Liver (tissue), 9 donors: Measurements from ENCODE around the gene ABCA4. TPM values are rescaled to one million over a fixed set of nuclear protein-coding genes. Genes with fewer than 3 reads are reported as not detected.

Experiments used
- DNase-seq: peaks from one replicate; pipeline ENCODE4 v3.0.0-alpha.2; 2017; ENCODE audit warnings: low spot score
- H3K27ac ChIP-seq, 2 donors: one replicate each; pipeline ENCODE4 v1.7.0; 2013; ENCODE audit warnings: inconsistent platforms in 2 of 2, low read length in 2 of 2, control low read depth in 1 of 2, low read depth in 1 of 2, mild to moderate bottlenecking in 1 of 2
- H3K27me3 ChIP-seq, 4 donors: one replicate each; pipeline versions ENCODE4 v1.6.1 to v1.7.0; 2013; ENCODE audit warnings: low read length in 3 of 4, inconsistent platforms in 1 of 4, mild to moderate bottlenecking in 1 of 4, moderate library complexity in 1 of 4; ENCODE audit not compliant: control insufficient read depth in 4 of 4, insufficient read depth in 4 of 4
- H3K36me3 ChIP-seq, 4 donors: one replicate each; pipeline versions ENCODE4 v1.6.1 to v1.7.0; 2013; ENCODE audit warnings: low read length in 3 of 4, mild to moderate bottlenecking in 3 of 4, low read depth in 1 of 4, moderate library complexity in 1 of 4; ENCODE audit not compliant: control insufficient read depth in 4 of 4, insufficient read depth in 3 of 4
- H3K4me1 ChIP-seq, 4 donors: one replicate each; pipeline versions ENCODE4 v1.6.1 to v1.7.0; 2013; ENCODE audit warnings: low read length in 3 of 4, mild to moderate bottlenecking in 3 of 4, moderate library complexity in 1 of 4; ENCODE audit not compliant: control insufficient read depth in 4 of 4, insufficient read depth in 4 of 4
- H3K4me3 ChIP-seq, 3 donors: one replicate each; pipeline versions ENCODE4 v1.6.1 to v1.7.0; 2013; ENCODE audit warnings: low read length in 3 of 3, control low read depth in 1 of 3, low read depth in 1 of 3, mild to moderate bottlenecking in 1 of 3
- H3K9ac ChIP-seq, 2 donors: one replicate each; pipeline ENCODE4 v1.7.0; 2013; ENCODE audit warnings: low read length in 2 of 2, mild to moderate bottlenecking in 2 of 2, moderate library complexity in 2 of 2, control low read depth in 1 of 2, low read depth in 1 of 2
- H3K9me3 ChIP-seq, 4 donors: one replicate each; pipeline versions ENCODE4 v1.6.1 to v1.7.0; 2013; ENCODE audit warnings: low read length in 3 of 4; ENCODE audit not compliant: control insufficient read depth in 4 of 4
- ATF3 ChIP-seq: IDR thresholded peaks from 2 replicates; pipeline ENCODE4 v1.6.1; 2016; ENCODE audit warnings: antibody characterized with exemption
- EGR1 ChIP-seq, 2 donors: IDR thresholded peaks; 2 replicates each; pipeline ENCODE4 v1.6.1; 2016 to 2018; ENCODE audit warnings: antibody characterized with exemption in 2 of 2, low read depth in 2 of 2
- GABPA ChIP-seq, 2 donors: IDR thresholded peaks in 1 of 2; conservative IDR thresholded peaks in 1 of 2; 2 replicates each; pipeline ENCODE4 v1.6.1; 2016; ENCODE audit warnings: antibody characterized with exemption in 2 of 2, mild to moderate bottlenecking in 1 of 2, moderate library complexity in 1 of 2
- HNF4A ChIP-seq, 2 donors: conservative IDR thresholded peaks; 2 replicates each; pipeline ENCODE4 v1.6.1; 2016; ENCODE audit warnings: antibody characterized with exemption in 2 of 2, mild to moderate bottlenecking in 2 of 2
- HNF4G ChIP-seq: IDR thresholded peaks from 2 replicates; pipeline ENCODE4 v1.6.1; 2016; ENCODE audit warnings: antibody characterized with exemption
- JUND ChIP-seq, 2 donors: IDR thresholded peaks; 2 replicates each; pipeline ENCODE4 v1.6.1; 2016; ENCODE audit warnings: antibody characterized with exemption in 2 of 2
- RAD21 ChIP-seq, 2 donors: IDR thresholded peaks; 2 replicates each; pipeline ENCODE4 v1.6.1; 2016; ENCODE audit warnings: antibody characterized with exemption in 2 of 2, mild to moderate bottlenecking in 2 of 2
- RXRA ChIP-seq, 2 donors: IDR thresholded peaks; 2 replicates each; pipeline ENCODE4 v1.6.1; 2017 to 2018; ENCODE audit warnings: antibody characterized with exemption in 2 of 2, mild to moderate bottlenecking in 1 of 2
- SP1 ChIP-seq: IDR thresholded peaks from 2 replicates; pipeline ENCODE4 v1.6.1; 2018; ENCODE audit warnings: antibody characterized with exemption, mild to moderate bottlenecking
- TAF1 ChIP-seq: conservative IDR thresholded peaks from 2 replicates; pipeline ENCODE4 v1.6.1; 2016; ENCODE audit warnings: antibody characterized with exemption, mild to moderate bottlenecking
- YY1 ChIP-seq: IDR thresholded peaks from 2 replicates; pipeline ENCODE4 v1.6.1; 2016; ENCODE audit warnings: antibody characterized with exemption, mild to moderate bottlenecking
- WGBS: extraction: QIAGEN DNeasy Blood & Tissue Kit; methylation state at CpG from one replicate; pipeline ENCODE4 v1.1.7; 2013; 5-methylcytosine and 5-hydroxymethylcytosine counted together
- polyA plus RNA-seq, 2 donors: library from polyadenylated mRNA; stranded (reverse) in 1 of 2; unstranded in 1 of 2; fragments of 200-250 nt in 1 of 2; fragments of >200 nt in 1 of 2; fragmentation: Nextera tagmentation in 1 of 2; extraction: Ambion mirVana in 1 of 2; gene quantifications; one replicate each; pipeline versions ENCODE4 v1.2.1 to v1.2.3, GENCODE V29; 2013 to 2015
- total RNA-seq, 2 donors: library from RNA; depleted of rRNA; stranded (reverse); fragments of >200 nt; gene quantifications; one replicate each; pipeline ENCODE4 v1.2.3, GENCODE V29; 2014
- TF ChIP-seq, protein P1 (sequence below): fragments of 150-350 bp; IDR thresholded peaks from 2 replicates; pipeline ENCODE4 v1.5.1; 2017; ENCODE audit warnings: improper control_type of control experiment, low read depth, low read length; ENCODE audit not compliant: missing input control
- TF ChIP-seq, protein P2 (sequence below): IDR thresholded peaks from 2 replicates; pipeline ENCODE4 v1.6.1; 2016; ENCODE audit warnings: antibody characterized with exemption, mild to moderate bottlenecking
- TF ChIP-seq, protein P3 (sequence below): IDR thresholded peaks from 2 replicates; pipeline ENCODE4 v1.6.1; 2016; ENCODE audit warnings: antibody characterized with exemption
- donor health status: healthy.
- donor health status: healthy.
- donor health status: healthy.
- donor health status: healthy.
- donor health status: healthy.

ABCA4 gene
- total and polyA plus RNA-seq, 4 donors: 0.19 to 1.5 (median 0.38) TPM

GRCh38 chr1:94025383-94026340 lies 95.3 kb downstream of the ABCA4 start:
- DNase-seq: no peak
- H3K4me3 ChIP-seq: peak overlapping the region in 2 of 3 donors; percentile 36 to 45
- TF ChIP-seq, protein P1, sequence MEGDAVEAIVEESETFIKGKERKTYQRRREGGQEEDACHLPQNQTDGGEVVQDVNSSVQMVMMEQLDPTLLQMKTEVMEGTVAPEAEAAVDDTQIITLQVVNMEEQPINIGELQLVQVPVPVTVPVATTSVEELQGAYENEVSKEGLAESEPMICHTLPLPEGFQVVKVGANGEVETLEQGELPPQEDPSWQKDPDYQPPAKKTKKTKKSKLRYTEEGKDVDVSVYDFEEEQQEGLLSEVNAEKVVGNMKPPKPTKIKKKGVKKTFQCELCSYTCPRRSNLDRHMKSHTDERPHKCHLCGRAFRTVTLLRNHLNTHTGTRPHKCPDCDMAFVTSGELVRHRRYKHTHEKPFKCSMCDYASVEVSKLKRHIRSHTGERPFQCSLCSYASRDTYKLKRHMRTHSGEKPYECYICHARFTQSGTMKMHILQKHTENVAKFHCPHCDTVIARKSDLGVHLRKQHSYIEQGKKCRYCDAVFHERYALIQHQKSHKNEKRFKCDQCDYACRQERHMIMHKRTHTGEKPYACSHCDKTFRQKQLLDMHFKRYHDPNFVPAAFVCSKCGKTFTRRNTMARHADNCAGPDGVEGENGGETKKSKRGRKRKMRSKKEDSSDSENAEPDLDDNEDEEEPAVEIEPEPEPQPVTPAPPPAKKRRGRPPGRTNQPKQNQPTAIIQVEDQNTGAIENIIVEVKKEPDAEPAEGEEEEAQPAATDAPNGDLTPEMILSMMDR: peak; percentile 87
- TF ChIP-seq GABPA (IDR thresholded peaks at IDR 0.05 in 1 of 2, conservative IDR thresholded peaks at IDR 0.05 in 1 of 2): no peak
- TF ChIP-seq YY1: no peak
- no peak for TF ChIP-seq JUND (IDR thresholded peaks at IDR 0.05)
- peak; percentile 86 to 91 for TF ChIP-seq RAD21 (IDR thresholded peaks at IDR 0.05)
- no peak for TF ChIP-seq RXRA (IDR thresholded peaks at IDR 0.05)
- no peak for TF ChIP-seq ATF3
- TF ChIP-seq, protein P2, sequence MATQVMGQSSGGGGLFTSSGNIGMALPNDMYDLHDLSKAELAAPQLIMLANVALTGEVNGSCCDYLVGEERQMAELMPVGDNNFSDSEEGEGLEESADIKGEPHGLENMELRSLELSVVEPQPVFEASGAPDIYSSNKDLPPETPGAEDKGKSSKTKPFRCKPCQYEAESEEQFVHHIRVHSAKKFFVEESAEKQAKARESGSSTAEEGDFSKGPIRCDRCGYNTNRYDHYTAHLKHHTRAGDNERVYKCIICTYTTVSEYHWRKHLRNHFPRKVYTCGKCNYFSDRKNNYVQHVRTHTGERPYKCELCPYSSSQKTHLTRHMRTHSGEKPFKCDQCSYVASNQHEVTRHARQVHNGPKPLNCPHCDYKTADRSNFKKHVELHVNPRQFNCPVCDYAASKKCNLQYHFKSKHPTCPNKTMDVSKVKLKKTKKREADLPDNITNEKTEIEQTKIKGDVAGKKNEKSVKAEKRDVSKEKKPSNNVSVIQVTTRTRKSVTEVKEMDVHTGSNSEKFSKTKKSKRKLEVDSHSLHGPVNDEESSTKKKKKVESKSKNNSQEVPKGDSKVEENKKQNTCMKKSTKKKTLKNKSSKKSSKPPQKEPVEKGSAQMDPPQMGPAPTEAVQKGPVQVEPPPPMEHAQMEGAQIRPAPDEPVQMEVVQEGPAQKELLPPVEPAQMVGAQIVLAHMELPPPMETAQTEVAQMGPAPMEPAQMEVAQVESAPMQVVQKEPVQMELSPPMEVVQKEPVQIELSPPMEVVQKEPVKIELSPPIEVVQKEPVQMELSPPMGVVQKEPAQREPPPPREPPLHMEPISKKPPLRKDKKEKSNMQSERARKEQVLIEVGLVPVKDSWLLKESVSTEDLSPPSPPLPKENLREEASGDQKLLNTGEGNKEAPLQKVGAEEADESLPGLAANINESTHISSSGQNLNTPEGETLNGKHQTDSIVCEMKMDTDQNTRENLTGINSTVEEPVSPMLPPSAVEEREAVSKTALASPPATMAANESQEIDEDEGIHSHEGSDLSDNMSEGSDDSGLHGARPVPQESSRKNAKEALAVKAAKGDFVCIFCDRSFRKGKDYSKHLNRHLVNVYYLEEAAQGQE: no peak
- no peak for TF ChIP-seq HNF4G
- H3K9ac ChIP-seq: peak overlapping the region; percentile 62 to 71
- peaks cover 0 to 3% (median 0%) of the 10 kb centered on the region in 4 donors for H3K4me1 ChIP-seq
- no peaks in the 10 kb centered on the region for H3K27me3 ChIP-seq
- no peaks in the 10 kb centered on the region for H3K9me3 ChIP-seq
- H3K36me3 ChIP-seq: peaks cover 0 to 2% (median 0%) of the 10 kb centered on the region in 4 donors
- 48% methylated on average over 18 of the region's 18 CpGs for WGBS
- H3K27ac ChIP-seq: peak overlapping the region; percentile 37 to 45

DNA sequence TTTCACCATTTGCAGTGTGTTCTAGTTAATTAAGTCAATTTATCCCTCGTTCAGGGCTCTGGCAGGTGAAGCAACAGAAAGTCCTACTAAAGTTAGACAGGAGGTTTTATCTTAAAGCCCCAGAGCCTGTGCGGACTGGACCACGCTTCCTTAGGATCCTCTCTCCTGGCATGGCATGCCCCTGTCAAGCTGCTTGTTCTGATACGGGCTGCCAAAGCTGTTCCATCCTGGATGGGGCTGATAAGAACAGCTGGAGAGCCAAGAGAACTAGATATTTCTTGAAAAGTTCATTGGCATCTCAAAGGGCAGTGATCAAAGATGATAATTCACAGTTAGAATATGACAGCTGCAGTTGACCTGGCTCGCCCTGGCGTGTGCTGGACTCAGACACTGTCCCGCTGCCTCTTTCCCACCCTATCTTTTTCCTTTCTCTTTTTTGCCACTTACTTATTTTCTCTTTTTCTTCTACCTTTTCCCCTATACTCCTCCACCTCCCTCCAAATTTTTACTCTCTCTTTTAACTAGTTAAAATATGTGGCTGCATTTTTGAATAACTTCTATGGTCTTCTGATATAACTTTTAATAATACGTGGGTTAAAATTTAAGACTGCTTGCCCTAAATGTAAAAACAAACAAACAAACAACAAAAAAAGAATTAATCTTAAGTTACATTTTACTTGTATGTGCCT lies 96.7 kb downstream of the ABCA4 start:
- Histone ChIP-seq H3K27me3 (no peaks in the 10 kb centered on the region), H3K9me3 (no peaks in the 10 kb centered on the region), H3K27ac (no peak overlapping the region), H3K4me1 (peaks cover 0 to 3% (median 0%) of the 10 kb centered on the region in 4 donors), H3K4me3 (no peak overlapping the region), H3K36me3 (peaks cover 0 to 2% (median 0%) of the 10 kb centered on the region in 4 donors), H3K9ac (no peak overlapping the region)
- DNase-seq: peak; percentile 72
- 90% methylated on average over 8 of the region's 8 CpGs for WGBS
- no peak for TF ChIP-seq GABPA (IDR thresholded peaks at IDR 0.05 in 1 of 2, conservative IDR thresholded peaks at IDR 0.05 in 1 of 2)
- no peak for TF ChIP-seq EGR1 (IDR thresholded peaks at IDR 0.05; ENCODE audit: low read depth in 2 of 2)
- TF ChIP-seq JUND (IDR thresholded peaks at IDR 0.05): no peak
- TF ChIP-seq RXRA (IDR thresholded peaks at IDR 0.05): no peak
- TF ChIP-seq, protein P2: no peak
- TF ChIP-seq HNF4A (conservative IDR thresholded peaks at IDR 0.05): no peak
- no peak for TF ChIP-seq SP1
- no peak for TF ChIP-seq YY1
- TF ChIP-seq, protein P3, sequence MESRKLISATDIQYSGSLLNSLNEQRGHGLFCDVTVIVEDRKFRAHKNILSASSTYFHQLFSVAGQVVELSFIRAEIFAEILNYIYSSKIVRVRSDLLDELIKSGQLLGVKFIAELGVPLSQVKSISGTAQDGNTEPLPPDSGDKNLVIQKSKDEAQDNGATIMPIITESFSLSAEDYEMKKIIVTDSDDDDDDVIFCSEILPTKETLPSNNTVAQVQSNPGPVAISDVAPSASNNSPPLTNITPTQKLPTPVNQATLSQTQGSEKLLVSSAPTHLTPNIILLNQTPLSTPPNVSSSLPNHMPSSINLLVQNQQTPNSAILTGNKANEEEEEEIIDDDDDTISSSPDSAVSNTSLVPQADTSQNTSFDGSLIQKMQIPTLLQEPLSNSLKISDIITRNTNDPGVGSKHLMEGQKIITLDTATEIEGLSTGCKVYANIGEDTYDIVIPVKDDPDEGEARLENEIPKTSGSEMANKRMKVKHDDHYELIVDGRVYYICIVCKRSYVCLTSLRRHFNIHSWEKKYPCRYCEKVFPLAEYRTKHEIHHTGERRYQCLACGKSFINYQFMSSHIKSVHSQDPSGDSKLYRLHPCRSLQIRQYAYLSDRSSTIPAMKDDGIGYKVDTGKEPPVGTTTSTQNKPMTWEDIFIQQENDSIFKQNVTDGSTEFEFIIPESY: no peak
- TF ChIP-seq, protein P1: no peak
- no peak for TF ChIP-seq TAF1
